WTC11 (cell line): ENCODE results near the gene GPR61. TPM values are rescaled to one million over a fixed set of nuclear protein-coding genes. Genes with fewer than 3 reads are reported as not detected.

Source experiments
- ATAC-seq: fragments of 200-7000 bp; cut with Tn5 transposase; 2 replicates; pipeline ENCODE4 v1.10.0; 2021; ENCODE audit warnings: mild to moderate bottlenecking, moderate library complexity
- CTCF ChIA-PET: fragments of 300-600 bp; sonication (Branson Sonifier 250); formaldehyde crosslinking; loops from one replicate; lab custom pipeline; 2021; ENCODE audit warnings: antibody characterized with exemption; lab: Charles Lee
- POLR2A ChIA-PET: fragments of 350-600 bp; sonication (Branson Sonifier 250); formaldehyde crosslinking; loops from one replicate; lab custom pipeline; 2021; ENCODE audit warnings: antibody characterized with exemption; lab: Charles Lee
- DNase-seq: peaks from one replicate; pipeline ENCODE4 v3.0.0; 2021; ENCODE audit warnings: low spot score
- H3K27ac Mint-ChIP-seq: 2 replicates; pipeline ENCODE4 v1.8.0; 2021; ENCODE audit warnings: mixed read lengths
- H3K27me3 Mint-ChIP-seq: 2 replicates; pipeline ENCODE4 v1.8.0; 2021; ENCODE audit warnings: low read depth, mild to moderate bottlenecking, moderate library complexity, mixed read lengths
- H3K36me3 Mint-ChIP-seq: 2 replicates; pipeline ENCODE4 v1.8.0; 2021; ENCODE audit warnings: mixed read lengths
- H3K4me1 Mint-ChIP-seq: 2 replicates; pipeline ENCODE4 v1.8.0; 2022; ENCODE audit warnings: mixed read lengths
- H3K4me3 Mint-ChIP-seq: 2 replicates; pipeline ENCODE4 v1.8.0; 2021; ENCODE audit warnings: mild to moderate bottlenecking, moderate library complexity, mixed read lengths
- H3K9me3 Mint-ChIP-seq: 2 replicates; pipeline ENCODE4 v1.8.0; 2021; ENCODE audit warnings: mixed read lengths
- E2F5 ChIP-seq: sonication (generic); formaldehyde crosslinking; IDR thresholded peaks from 2 replicates; pipeline ENCODE4 v1.8.1; 2022; ENCODE audit warnings: mild to moderate bottlenecking, moderate library complexity, missing genetic modification reagents
- FOXJ3 ChIP-seq: sonication (generic); formaldehyde crosslinking; IDR thresholded peaks from 2 replicates; pipeline ENCODE4 v1.9.0; 2021; ENCODE audit warnings: missing genetic modification reagents, mild to moderate bottlenecking, borderline replicate concordance
- FOXK1 ChIP-seq: sonication (generic); formaldehyde crosslinking; IDR thresholded peaks from 2 replicates; pipeline ENCODE4 v1.8.0; 2022; ENCODE audit warnings: mild to moderate bottlenecking, moderate library complexity, missing genetic modification reagents
- FOXP1 ChIP-seq: sonication (generic); formaldehyde crosslinking; IDR thresholded peaks from 2 replicates; pipeline ENCODE4 v1.8.0; 2022; ENCODE audit warnings: missing genetic modification reagents, mild to moderate bottlenecking, moderate library complexity, borderline replicate concordance
- FOXP4 ChIP-seq: sonication (generic); formaldehyde crosslinking; IDR thresholded peaks from 2 replicates; pipeline ENCODE4 v1.8.0; 2022; ENCODE audit warnings: mild to moderate bottlenecking, missing genetic modification reagents
- GRHL2 ChIP-seq: fragments of 250-450 bp; sonication (Bioruptor Pico); IDR thresholded peaks from 2 replicates; pipeline ENCODE4 v1.8.0; 2022; ENCODE audit warnings: mild to moderate bottlenecking, moderate library complexity; ENCODE audit not compliant: insufficient replicate concordance, severe bottlenecking
- GTF2I ChIP-seq: fragments of 250-450 bp; sonication (Bioruptor Pico); conservative IDR thresholded peaks from 2 replicates; pipeline ENCODE4 v1.4.0; 2021; ENCODE audit warnings: mild to moderate bottlenecking
- MYBL2 ChIP-seq: sonication (generic); formaldehyde crosslinking; IDR thresholded peaks from 2 replicates; pipeline ENCODE4 v1.8.1; 2023; ENCODE audit warnings: mild to moderate bottlenecking, moderate library complexity, missing genetic modification reagents
- NR2C2 ChIP-seq: sonication (generic); formaldehyde crosslinking; IDR thresholded peaks from 2 replicates; pipeline ENCODE4 v1.8.0; 2022; ENCODE audit warnings: mild to moderate bottlenecking, missing genetic modification reagents
- OVOL2 ChIP-seq: fragments of 250-450 bp; sonication (Bioruptor Pico); IDR thresholded peaks from 2 replicates; pipeline ENCODE4 v1.9.0; 2021; ENCODE audit warnings: mild to moderate bottlenecking, borderline replicate concordance
- SMAD3 ChIP-seq: sonication (generic); formaldehyde crosslinking; IDR thresholded peaks from 2 replicates; pipeline ENCODE4 v1.8.0; 2022; ENCODE audit warnings: missing genetic modification reagents, mild to moderate bottlenecking, borderline replicate concordance
- ZNF219 ChIP-seq: sonication (generic); formaldehyde crosslinking; IDR thresholded peaks from 2 replicates; pipeline ENCODE4 v1.8.0; 2023; ENCODE audit warnings: missing genetic modification reagents, mild to moderate bottlenecking, borderline replicate concordance
- ZNF425 ChIP-seq: fragments of 250-450 bp; sonication (Bioruptor Pico); conservative IDR thresholded peaks from 2 replicates; pipeline ENCODE4 v1.9.0; 2021; ENCODE audit warnings: mild to moderate bottlenecking
- ZNF671 ChIP-seq: fragments of 250-450 bp; sonication (Bioruptor Pico); IDR thresholded peaks from 2 replicates; pipeline ENCODE4 v1.8.0; 2021; ENCODE audit warnings: mild to moderate bottlenecking
- total RNA-seq: library from RNA; stranded (reverse); gene quantifications from 3 replicates; pipeline ENCODE4 v1.2.3, GENCODE V29; 2021
- TF ChIP-seq, protein P1 (sequence below): sonication (generic); formaldehyde crosslinking; IDR thresholded peaks from 2 replicates; pipeline ENCODE4 v1.8.1; 2023; ENCODE audit warnings: mild to moderate bottlenecking, missing genetic modification reagents
- TF ChIP-seq, protein P2 (sequence below): fragments of 250-450 bp; sonication (Bioruptor Pico); IDR thresholded peaks from 2 replicates; pipeline ENCODE4 v2.1.2; 2022; ENCODE audit warnings: mild to moderate bottlenecking, moderate library complexity
- TF ChIP-seq, protein P3 (sequence below): sonication (generic); formaldehyde crosslinking; IDR thresholded peaks from 2 replicates; pipeline ENCODE4 v1.8.0; 2022; ENCODE audit warnings: mild to moderate bottlenecking, missing genetic modification reagents
- TF ChIP-seq, protein P4 (sequence below): fragments of 200-600 bp; IDR thresholded peaks from 2 replicates; pipeline ENCODE4 v1.8.0; 2022; ENCODE audit warnings: antibody characterized with exemption
- TF ChIP-seq, protein P5 (sequence below): fragments of 250-450 bp; sonication (Bioruptor Pico); IDR thresholded peaks from 2 replicates; pipeline ENCODE4 v1.9.0; 2021; ENCODE audit warnings: mild to moderate bottlenecking

The GPR61 gene
- total RNA-seq, 1 experiment from 2014 or later: 0.42 TPM

- TF ChIP-seq, protein P1, sequence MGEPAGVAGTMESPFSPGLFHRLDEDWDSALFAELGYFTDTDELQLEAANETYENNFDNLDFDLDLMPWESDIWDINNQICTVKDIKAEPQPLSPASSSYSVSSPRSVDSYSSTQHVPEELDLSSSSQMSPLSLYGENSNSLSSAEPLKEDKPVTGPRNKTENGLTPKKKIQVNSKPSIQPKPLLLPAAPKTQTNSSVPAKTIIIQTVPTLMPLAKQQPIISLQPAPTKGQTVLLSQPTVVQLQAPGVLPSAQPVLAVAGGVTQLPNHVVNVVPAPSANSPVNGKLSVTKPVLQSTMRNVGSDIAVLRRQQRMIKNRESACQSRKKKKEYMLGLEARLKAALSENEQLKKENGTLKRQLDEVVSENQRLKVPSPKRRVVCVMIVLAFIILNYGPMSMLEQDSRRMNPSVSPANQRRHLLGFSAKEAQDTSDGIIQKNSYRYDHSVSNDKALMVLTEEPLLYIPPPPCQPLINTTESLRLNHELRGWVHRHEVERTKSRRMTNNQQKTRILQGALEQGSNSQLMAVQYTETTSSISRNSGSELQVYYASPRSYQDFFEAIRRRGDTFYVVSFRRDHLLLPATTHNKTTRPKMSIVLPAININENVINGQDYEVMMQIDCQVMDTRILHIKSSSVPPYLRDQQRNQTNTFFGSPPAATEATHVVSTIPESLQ (CRISPR knock-in tag): no peak
- TF ChIP-seq ZNF671 (no peak), GRHL2 (no peak), GTF2I (CRISPR knock-in tag) (no peak), FOXP1 (CRISPR knock-in tag) (no peak), FOXJ3 (CRISPR knock-in tag) (no peak), NR2C2 (CRISPR knock-in tag) (no peak), OVOL2 (CRISPR knock-in tag) (no peak)
- TF ChIP-seq, protein P2, sequence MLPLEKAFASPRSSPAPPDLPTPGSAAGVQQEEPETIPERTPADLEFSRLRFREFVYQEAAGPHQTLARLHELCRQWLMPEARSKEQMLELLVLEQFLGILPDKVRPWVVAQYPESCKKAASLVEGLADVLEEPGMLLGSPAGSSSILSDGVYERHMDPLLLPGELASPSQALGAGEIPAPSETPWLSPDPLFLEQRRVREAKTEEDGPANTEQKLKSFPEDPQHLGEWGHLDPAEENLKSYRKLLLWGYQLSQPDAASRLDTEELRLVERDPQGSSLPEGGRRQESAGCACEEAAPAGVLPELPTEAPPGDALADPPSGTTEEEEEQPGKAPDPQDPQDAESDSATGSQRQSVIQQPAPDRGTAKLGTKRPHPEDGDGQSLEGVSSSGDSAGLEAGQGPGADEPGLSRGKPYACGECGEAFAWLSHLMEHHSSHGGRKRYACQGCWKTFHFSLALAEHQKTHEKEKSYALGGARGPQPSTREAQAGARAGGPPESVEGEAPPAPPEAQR: no peak
- TF ChIP-seq, protein P3, sequence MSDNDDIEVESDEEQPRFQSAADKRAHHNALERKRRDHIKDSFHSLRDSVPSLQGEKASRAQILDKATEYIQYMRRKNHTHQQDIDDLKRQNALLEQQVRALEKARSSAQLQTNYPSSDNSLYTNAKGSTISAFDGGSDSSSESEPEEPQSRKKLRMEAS: no peak
These were observed 17.6 kb upstream of the GPR61 start (continued) for GRCh38 chr1:109522026-109522425.

- ATAC-seq (no peak), DNase-seq (no peak)
- no peaks in the 10 kb centered on the region for H3K36me3 Mint-ChIP-seq
- peaks cover 6% of the 10 kb centered on the region for H3K27me3 Mint-ChIP-seq
- H3K4me1 Mint-ChIP-seq: no peaks in the 10 kb centered on the region
- H3K9me3 Mint-ChIP-seq: peaks cover 7% of the 10 kb centered on the region
- CTCF ChIA-PET: interaction anchor here (0.5 to 3.7 kb wide), 2 partner anchors 9 to 10 kb away, joined by 4 to 14 read pairs; no protein-coding TSS in a partner anchor
- no peak overlapping the region for H3K4me3 Mint-ChIP-seq
- no peak for TF ChIP-seq ZNF219 (CRISPR knock-in tag)
- TF ChIP-seq, protein P4, sequence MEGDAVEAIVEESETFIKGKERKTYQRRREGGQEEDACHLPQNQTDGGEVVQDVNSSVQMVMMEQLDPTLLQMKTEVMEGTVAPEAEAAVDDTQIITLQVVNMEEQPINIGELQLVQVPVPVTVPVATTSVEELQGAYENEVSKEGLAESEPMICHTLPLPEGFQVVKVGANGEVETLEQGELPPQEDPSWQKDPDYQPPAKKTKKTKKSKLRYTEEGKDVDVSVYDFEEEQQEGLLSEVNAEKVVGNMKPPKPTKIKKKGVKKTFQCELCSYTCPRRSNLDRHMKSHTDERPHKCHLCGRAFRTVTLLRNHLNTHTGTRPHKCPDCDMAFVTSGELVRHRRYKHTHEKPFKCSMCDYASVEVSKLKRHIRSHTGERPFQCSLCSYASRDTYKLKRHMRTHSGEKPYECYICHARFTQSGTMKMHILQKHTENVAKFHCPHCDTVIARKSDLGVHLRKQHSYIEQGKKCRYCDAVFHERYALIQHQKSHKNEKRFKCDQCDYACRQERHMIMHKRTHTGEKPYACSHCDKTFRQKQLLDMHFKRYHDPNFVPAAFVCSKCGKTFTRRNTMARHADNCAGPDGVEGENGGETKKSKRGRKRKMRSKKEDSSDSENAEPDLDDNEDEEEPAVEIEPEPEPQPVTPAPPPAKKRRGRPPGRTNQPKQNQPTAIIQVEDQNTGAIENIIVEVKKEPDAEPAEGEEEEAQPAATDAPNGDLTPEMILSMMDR: no peak
- TF ChIP-seq FOXP4 (CRISPR knock-in tag): no peak
- no peak for TF ChIP-seq NR2C2 (CRISPR knock-in tag)
- no peak overlapping the region for H3K27ac Mint-ChIP-seq
- POLR2A ChIA-PET: no interaction called here
These were observed 16.0 kb upstream of the GPR61 start for GRCh38 chr1:109523706-109524105.

GRCh38 chr1:109527098-109527811, 12.4 kb upstream of the GPR61 start:
- ChIA-PET CTCF (interaction anchor here (1.4 to 16.4 kb wide), 2 partner anchors 33 to 103 kb away, joined by 3 to 740 read pairs; partner anchors contain the start of gene CYB561D1), POLR2A (no interaction called here)
- Mint-ChIP-seq H3K27me3 (peaks cover 13% of the 10 kb centered on the region), H3K4me1 (peaks cover 6% of the 10 kb centered on the region), H3K4me3 (no peak overlapping the region), H3K27ac (no peak overlapping the region), H3K36me3 (no peaks in the 10 kb centered on the region), H3K9me3 (peaks cover 7% of the 10 kb centered on the region)
- DNase-seq (no peak), ATAC-seq (no peak)
- TF ChIP-seq SMAD3 (CRISPR knock-in tag): no peak
- no peak for TF ChIP-seq FOXK1 (CRISPR knock-in tag)
- TF ChIP-seq, protein P5, sequence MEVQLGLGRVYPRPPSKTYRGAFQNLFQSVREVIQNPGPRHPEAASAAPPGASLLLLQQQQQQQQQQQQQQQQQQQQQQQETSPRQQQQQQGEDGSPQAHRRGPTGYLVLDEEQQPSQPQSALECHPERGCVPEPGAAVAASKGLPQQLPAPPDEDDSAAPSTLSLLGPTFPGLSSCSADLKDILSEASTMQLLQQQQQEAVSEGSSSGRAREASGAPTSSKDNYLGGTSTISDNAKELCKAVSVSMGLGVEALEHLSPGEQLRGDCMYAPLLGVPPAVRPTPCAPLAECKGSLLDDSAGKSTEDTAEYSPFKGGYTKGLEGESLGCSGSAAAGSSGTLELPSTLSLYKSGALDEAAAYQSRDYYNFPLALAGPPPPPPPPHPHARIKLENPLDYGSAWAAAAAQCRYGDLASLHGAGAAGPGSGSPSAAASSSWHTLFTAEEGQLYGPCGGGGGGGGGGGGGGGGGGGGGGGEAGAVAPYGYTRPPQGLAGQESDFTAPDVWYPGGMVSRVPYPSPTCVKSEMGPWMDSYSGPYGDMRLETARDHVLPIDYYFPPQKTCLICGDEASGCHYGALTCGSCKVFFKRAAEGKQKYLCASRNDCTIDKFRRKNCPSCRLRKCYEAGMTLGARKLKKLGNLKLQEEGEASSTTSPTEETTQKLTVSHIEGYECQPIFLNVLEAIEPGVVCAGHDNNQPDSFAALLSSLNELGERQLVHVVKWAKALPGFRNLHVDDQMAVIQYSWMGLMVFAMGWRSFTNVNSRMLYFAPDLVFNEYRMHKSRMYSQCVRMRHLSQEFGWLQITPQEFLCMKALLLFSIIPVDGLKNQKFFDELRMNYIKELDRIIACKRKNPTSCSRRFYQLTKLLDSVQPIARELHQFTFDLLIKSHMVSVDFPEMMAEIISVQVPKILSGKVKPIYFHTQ (CRISPR knock-in tag): no peak
- no peak for TF ChIP-seq E2F5 (CRISPR knock-in tag)
- no peak for TF ChIP-seq MYBL2 (CRISPR knock-in tag)
- TF ChIP-seq ZNF425 (CRISPR knock-in tag): no peak
